CD4-positive, alpha-beta T cell treated with Interleukin-2 at 100 ng/mL for 4 hours (primary cell): ENCODE measurements around the gene KCNG2.
"Not testable (repeated sequence)": the region's sequence is repeated elsewhere in the genome, so short reads cannot be mapped to it uniquely, and the experiment has no call there.

Experiments used
- DNase-seq: peaks from one replicate; pipeline ENCODE4 v3.0.0-alpha.2; 2020; ENCODE audit warnings: low spot score

The KCNG2 gene

GRCh38 chr18:79797518-79798345 lies at the start of gene KCNG2:
TSS of gene KCNG2 (plus strand) at chr18:79797938. CDS start at chr18:79863668, 65,730 bp downstream.
- DNase-seq = no peak

GRCh38 chr18:79748321-79749180 lies 49.2 kb upstream of the KCNG2 start:
- no peak for DNase-seq

- no peak for DNase-seq
Observed at GRCh38 chr18:79749251-79750191, 48.2 kb upstream of the KCNG2 start.

- no peak for DNase-seq
Observed at GRCh38 chr18:79750980-79751571, 46.7 kb upstream of the KCNG2 start.

- DNase-seq = not testable (repeated sequence)
Observed at GRCh38 chr18:79751918-79752578, 45.7 kb upstream of the KCNG2 start.

- not testable (repeated sequence) for DNase-seq
Observed at GRCh38 chr18:79752946-79753345, 44.8 kb upstream of the KCNG2 start.

GRCh38 chr18:79753391-79753851 lies 44.3 kb upstream of the KCNG2 start:
- DNase-seq = no peak

GRCh38 chr18:79754022-79754761 lies 43.5 kb upstream of the KCNG2 start:
- no peak for DNase-seq

GRCh38 chr18:79754831-79755351 lies 42.8 kb upstream of the KCNG2 start:
- DNase-seq = no peak

GRCh38 chr18:79755496-79756142 lies 42.1 kb upstream of the KCNG2 start:
- no peak for DNase-seq

- no peak for DNase-seq
Observed at GRCh38 chr18:79756143-79756500, 41.6 kb upstream of the KCNG2 start.

- no peak for DNase-seq
Observed at GRCh38 chr18:79756826-79757225, 40.9 kb upstream of the KCNG2 start.

GRCh38 chr18:79760348-79760747 lies 37.4 kb upstream of the KCNG2 start:
- no peak for DNase-seq

GRCh38 chr18:79760881-79761280 lies 36.9 kb upstream of the KCNG2 start:
- no peak for DNase-seq

GRCh38 chr18:79763407-79763806 lies 34.3 kb upstream of the KCNG2 start:
- no peak for DNase-seq

- no peak for DNase-seq
Observed at GRCh38 chr18:79764131-79764530, 33.6 kb upstream of the KCNG2 start.

- DNase-seq = no peak
Observed at GRCh38 chr18:79765491-79766245, 32.1 kb upstream of the KCNG2 start.

- DNase-seq = no peak
Observed at GRCh38 chr18:79766308-79766707, 31.4 kb upstream of the KCNG2 start.

GRCh38 chr18:79768745-79769144 lies 29.0 kb upstream of the KCNG2 start:
- no peak for DNase-seq
